Activated naive CD8-positive, alpha-beta T cell treated with anti-CD3 and anti-CD28 coated beads, Interleukin-2, amount 50 U/mL, for 16 hours (primary cell): ENCODE data around the gene MRPL36.
"Not testable (repeated sequence)": the region's sequence is repeated elsewhere in the genome, so short reads cannot be mapped to it uniquely, and the experiment has no call there.

Experiments
- DNase-seq: peaks from one replicate; pipeline ENCODE4 v3.0.0-alpha.2; 2020; ENCODE audit warnings: low read depth, low spot score

MRPL36 gene

DNA sequence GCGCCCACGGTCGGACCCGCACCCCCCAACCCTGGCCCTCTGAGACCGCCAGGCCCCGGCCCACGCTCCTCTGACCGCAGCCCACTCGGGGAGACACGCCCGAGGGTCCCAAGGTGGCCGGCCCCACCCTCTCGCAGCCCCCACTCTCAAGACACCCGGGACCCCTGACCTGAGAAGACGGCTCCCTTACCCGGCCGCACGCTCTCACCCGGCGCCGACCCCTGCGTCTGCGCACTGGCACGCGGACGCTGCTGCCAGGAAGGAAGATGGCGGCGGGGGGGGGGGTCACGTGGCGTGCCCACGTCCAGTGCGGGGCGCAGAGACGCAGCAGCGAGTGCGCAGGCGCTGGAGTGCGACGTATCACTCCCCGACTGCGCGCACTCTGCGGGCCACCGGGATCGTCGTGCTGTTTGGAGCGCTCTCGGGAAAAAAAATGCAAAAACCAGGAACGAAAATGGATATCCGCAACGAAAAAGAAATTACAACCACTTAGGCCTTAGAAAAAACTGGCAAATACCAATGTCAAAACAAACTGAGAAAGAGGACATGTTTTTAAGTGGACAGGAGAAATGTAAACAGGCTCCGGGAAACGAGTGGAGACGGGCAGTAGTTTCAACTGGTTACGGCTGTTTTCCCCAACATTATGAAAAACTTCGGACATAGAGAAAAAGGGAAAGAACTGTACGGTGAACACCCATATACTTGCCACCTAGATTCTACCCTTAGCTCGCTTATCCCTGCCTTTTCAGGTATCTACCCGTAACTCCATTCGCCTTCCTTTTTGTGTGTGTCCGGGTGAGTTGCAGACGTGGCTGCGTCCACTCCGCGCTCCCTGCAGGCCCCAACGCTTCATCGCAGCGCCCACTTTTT, at the start of gene MRPL36:
Gene MRPL36, minus strand, starts transcription at position 236 of the 870 bp plus-strand sequence. CDS start 902 bp downstream, outside the sequence.
- peak; percentile 88 for DNase-seq

DNA sequence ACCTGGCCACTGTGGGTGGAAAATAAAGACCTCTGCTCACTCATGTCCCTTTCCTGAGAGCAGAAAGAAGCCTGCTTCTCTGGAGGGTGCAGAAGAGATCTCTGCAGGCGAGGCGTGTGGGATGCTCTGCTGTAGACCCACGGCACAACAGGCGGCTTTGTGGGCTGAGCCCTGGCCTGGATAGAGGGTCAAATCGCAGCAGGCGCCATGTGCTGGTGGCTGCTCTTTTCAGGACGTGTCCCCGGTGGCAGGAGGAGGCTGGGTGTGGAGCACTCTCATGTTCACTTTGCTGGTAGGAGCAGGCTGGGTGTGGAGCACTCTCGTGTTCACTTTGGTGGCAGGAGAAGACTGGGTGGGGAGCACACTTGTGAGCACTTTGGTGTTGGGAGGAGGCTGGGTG, 48.0 kb upstream of the MRPL36 start:
- DNase-seq: no peak

- no peak for DNase-seq
These were observed 47.4 kb upstream of the MRPL36 start for GRCh38 chr5:1847056-1847455.

DNA sequence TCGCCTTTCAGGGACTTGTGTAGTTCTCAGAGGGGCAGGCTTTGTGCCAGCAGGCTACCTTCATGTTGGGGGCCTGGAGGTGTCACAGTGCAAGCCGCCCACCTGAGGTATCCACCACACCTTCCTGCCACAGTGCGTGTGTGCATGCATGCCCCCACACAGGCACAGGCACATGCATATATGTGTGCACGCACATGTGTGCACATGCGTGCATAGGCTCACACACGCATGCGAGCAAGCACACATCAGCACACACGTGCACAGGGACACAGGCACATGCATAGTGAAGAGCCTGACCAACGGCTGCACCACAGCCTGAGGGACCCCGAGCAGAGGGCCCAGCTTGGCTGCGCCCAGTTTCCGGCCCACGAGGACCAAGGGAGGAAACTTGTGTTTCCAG, 46.9 kb upstream of the MRPL36 start:
- no peak for DNase-seq

DNA sequence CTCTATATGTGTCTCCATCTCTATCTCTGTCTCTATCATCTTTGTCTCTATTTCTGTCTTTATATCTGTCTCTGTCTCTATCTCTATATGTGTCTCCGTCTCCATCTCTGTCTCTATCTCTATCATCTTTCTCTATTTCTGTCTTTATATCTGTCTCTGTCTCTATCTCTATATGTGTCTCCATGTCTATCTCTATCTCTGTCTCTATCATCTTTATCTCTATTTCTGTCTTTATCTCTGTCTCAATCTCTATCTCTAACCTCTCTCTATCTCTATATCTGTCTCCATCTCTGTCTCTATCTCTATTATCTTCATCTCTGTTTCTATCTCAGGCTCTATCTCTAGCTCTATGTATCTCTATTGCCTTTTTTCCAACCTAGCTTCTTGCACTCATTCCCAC, 46.1 kb upstream of the MRPL36 start:
- no peak for DNase-seq

DNA sequence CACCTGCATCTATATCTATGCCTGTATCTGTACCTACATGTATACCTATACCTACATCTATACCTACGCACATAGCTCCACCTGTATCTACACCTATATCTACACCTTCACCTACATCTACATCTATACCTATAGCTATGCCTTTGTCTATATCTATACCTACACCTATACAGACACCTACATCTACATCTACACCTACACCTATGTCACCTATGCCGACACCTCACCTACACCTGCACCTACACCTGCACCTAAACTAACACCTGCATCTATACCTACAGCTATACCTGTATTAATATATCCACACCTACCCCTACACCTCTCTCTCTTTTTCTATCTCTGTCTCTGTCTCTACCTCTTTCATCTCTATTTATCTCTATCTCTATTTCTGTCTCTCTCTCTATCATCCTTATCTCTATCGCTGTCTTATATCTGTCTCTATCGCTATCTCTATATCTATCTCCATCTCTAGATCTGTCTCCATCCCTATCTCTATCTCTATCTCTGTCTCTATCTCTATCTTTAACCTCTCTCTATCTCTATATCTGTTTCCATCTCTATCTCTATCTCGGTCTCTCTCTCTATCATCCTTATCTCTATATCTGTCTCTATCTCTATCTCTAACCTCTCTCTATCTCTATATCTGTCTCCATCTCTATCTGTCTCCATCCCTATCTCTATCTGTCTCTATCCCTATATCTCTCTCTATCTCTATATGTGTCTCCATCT, 45.2 kb upstream of the MRPL36 start:
- DNase-seq: no peak

DNA sequence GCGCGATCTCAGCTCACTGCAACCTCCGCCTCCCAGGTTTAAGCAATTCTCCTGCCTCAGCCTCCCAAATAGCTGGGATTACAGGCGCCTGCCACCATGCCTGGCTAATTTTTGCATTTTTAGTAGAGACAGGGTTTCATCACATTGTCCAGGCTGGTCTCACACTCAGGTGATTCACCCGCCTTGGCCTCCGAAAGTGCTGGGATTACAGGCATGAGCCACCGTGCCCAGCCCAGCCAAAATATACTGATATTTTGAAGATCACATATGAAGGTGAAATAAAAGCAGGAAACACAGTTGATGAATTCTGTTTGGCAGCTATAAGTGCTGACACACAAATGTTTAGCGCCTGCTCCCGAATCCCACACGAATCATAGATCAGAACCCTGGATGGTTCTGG, 44.1 kb upstream of the MRPL36 start:
- not testable (repeated sequence) for DNase-seq

GRCh38 chr5:1842004-1842819, 42.6 kb upstream of the MRPL36 start:
- no peak for DNase-seq

DNA sequence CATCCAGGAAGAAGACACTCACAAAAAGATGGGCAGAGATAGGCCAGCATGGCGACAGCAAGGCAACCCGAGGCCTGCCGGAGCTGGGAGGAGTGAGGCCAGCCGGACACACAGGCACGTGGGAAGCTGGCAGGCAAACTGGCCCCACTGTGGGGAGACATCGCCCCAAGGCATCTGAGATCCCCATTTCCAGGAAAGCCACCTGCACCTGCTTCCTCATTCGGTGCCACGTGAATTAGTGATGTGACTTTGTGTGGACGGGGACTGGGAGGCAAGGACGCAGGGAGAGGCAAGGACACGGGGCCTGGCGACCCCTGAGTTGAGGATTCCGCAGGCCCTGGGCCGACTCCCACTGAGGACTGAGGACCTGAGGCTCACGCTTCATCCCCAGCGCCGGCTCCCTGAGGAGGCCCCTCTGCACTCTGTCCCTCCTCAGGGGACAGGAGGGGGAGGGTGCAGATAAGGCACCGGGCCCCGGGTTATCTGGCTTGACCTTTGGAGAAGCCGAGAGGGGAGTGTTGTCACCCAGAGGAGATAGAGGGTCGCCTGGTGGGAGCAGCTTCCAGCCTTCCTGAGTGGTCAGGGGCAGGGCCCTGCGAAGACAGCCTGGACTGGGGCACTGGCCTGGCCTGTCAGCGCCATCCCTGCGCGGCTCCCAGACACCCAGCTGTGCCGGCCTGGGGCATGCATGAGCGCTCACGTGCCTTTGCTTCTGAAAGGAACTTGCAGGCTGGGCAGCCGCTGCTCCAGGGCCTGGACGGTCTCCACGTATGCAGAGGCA, 41.3 kb upstream of the MRPL36 start:
- no peak for DNase-seq

DNA sequence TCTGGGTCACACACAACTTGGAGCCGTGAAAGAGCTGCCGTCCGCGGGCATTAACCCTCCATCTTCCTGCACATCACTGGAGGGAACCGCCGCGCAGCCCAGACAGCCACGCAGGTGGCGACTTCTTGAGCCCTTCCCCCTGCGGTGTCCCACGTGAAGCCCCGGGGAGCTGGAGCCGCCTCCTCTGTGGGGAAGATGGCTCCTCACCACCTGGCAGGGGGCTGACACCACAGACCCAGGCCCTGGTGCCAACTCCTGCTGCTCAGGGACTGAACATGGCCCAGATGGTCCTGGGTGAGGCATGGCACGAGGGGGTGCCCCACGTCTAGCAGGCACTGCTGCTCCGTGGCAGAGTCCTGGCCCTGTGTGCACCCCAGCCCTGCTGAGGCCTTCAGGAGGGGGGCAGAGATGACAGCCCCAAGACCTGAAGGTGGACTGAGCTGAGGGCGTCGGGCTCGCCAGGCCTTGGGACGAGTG, 40.5 kb upstream of the MRPL36 start:
- DNase-seq: no peak

GRCh38 chr5:1838013-1838412, 38.4 kb upstream of the MRPL36 start:
- DNase-seq: no peak

- DNase-seq: no peak
These were observed 37.5 kb upstream of the MRPL36 start for GRCh38 chr5:1836891-1837880.

DNA sequence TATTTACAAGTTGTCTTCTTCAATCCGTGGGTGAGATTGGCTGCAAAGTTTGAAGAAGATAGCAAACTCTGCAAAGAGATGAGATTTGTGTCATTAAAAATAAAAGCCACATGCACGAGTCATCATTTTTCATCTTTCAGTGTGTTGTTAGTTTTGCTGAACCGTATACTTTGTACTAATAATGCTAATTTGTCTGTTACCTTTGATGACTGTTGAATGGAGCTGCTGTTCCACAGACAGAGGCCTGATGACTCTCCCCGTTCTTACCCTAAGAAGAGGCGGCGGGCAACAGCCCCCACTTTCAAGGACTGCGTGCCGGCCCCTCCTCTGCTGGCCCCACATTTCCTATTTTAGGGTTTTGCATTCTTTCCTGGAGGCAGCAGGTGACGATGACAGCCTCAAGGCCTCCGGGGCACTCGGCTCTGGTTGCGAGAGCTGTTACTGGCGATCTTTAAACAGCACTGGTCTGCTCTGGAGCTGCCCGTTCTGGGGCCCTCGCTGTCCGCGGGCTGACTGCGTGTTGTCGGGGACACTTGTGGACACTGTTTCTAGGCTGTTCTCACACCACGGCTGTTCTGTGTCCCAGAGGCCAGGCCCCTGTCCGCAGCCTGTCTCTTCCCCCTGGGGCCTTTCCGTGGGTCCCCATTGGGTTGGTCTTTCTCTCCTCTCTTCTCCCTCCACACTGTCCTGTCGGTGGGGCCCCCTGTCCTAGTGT, 36.7 kb upstream of the MRPL36 start:
- DNase-seq: no peak

DNA sequence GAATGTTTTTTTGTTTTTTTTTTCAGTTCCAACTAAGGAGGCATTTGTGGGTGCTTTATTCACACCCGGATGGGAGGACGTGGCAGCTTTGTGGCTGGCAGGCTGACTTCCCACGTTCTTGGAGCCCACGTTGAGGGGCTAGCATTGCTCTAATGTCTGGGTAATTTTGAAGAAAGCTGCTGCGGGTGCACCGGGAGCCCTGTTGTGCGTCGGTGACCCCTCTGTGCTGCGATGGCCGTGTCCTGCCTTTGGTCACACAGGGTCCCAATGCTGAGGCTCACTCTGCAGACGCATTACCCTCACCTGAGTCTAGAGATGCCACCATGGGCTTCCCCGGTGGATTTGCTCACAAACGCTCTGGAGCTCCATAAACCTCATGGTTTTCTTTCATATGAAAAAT, 35.8 kb upstream of the MRPL36 start:
- no peak for DNase-seq

DNA sequence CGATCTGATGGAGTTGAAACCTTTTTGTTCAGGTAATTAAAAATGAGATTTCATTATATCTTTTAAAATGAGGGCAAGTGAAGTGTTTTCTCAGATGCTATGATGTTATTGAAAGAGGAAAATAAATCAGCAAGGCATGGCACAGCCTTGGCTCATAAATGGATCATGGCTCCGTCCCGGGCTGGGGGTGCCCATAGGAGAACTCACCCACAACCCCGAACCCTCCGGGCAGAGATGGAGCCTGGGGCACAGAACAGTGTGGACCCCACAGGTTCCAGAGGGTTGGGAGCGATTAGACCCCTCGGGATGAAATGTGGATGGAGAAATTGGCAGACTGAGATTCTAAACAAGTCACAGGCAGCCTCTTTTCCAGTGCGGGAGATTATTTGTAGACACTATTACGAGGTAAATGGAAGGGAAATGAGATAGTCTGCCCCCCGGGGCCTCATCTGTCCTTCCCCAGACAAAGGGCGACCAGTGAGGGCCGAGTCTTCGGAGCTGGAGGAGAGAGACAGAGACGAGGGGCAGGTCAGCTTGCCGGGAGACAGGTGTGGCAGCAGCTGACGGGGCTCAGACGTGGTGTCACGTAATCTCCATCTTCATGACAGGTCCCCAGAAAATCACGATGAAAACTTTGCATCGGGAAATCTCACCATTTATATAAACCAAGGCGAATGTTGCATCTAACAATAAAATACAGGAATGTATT, 35.2 kb upstream of the MRPL36 start:
- DNase-seq: no peak

- no peak for DNase-seq
These were observed 34.5 kb upstream of the MRPL36 start for GRCh38 chr5:1834022-1834551.

DNA sequence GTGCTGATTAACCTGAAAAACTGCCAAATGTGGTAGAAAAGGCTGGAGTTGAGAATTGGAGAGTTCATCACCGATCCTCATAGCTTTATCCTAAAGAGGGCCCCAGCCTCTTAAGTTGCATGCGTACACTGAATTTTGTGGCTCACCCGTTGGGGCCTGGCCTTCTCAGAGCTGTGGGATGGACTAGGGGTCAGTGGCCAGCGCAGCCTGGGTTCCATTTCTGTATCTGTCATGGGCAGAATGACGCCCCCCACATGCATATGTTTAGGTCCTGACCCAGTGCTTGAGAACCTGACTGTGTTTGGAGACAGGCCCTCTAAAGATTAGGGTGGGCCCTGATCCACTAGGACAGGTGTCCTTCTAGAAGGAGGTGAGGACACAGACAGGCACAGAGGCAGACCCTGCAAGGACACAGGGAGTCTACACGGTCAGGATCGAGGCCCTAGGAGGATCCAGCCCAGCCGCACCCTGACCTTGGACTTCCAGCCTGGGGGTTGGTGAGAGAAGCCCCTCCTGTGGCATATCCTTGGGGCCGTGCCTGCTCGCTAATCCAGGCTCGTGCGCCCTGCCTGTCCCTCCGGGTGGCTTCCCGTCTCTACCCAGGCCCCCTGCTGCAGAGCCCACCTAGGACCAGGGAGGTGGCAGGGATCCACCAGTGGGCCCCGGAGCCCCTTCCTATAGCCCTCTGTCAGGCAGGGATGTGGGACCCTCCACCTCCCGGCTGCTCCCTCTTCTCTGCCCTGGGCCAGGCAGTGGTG, 33.8 kb upstream of the MRPL36 start:
- no peak for DNase-seq
